GM12878 (cell line): ENCODE measurements around the gene FGF1. TPM values are rescaled to one million over a fixed set of nuclear protein-coding genes. Genes with fewer than 3 reads are reported as not detected.

ENCODE experiments used
- ATAC-seq: fragments of 200-7000 bp; cut with Tn5 transposase; 3 replicates; pipeline ENCODE4 v1.9.1; 2020; ENCODE audit warnings: mild to moderate bottlenecking, moderate library complexity
- BruUV-seq: library from RNA; stranded (reverse); fragments of 400-500 nt; replicated peaks from 2 replicates; lab custom pipeline; 2021; lab: Mats Ljungman, UMichigan
- CTCF ChIA-PET: fragments of 300-600 bp; sonication (Branson Sonifier 250); formaldehyde crosslinking; extraction: SDS; loops from one replicate; lab custom pipeline; 2021; ENCODE audit warnings: inconsistent platforms; lab: Yijun Ruan, JAX
- POLR2A ChIA-PET: fragments of 350-600 bp; formaldehyde crosslinking; extraction: SDS; loops from one replicate; lab custom pipeline; 2021; ENCODE audit warnings: inconsistent platforms; lab: Charles Lee
- RAD21 ChIA-PET: fragments of 300-600 bp; sonication (Branson Sonifier 250); formaldehyde crosslinking; loops from one replicate; lab custom pipeline; 2023; ENCODE audit warnings: antibody characterized with exemption; ENCODE audit not compliant: unreplicated experiment; lab: Charles Lee
- SMC1A ChIA-PET: fragments of 300-600 bp; sonication (Branson Sonifier 250); formaldehyde crosslinking; loops from one replicate; lab custom pipeline; 2023; ENCODE audit not compliant: unreplicated experiment, uncharacterized antibody; lab: Charles Lee
- DNase-seq: peaks from one replicate; pipeline ENCODE4 v3.0.0-alpha.2; 2011; ENCODE audit warnings: low read depth, low spot score
- FAIRE-seq: peaks from 3 replicates; lab custom pipeline; 2011; peaks lifted over from hg19 to GRCh38; lab: Jason Lieb, UNC
- H2AFZ ChIP-seq: 2 replicates; pipeline ENCODE4 v1.6.0; 2011; ENCODE audit warnings: low read depth, low read length, control low read depth; ENCODE audit not compliant: control insufficient read depth
- H3K27ac ChIP-seq: 2 replicates; pipeline ENCODE4 v1.5.1; 2011; ENCODE audit warnings: control low read depth; ENCODE audit not compliant: control insufficient read depth, insufficient read depth
- H3K27me3 ChIP-seq, 2 experiments: replicated peaks in 1 of 2; 2 replicates each; pipeline versions ENCODE4 v1.6.0 to v1.6.1; 2011; ENCODE audit warnings: low read length in 1 of 2; ENCODE audit not compliant: control insufficient read depth in 2 of 2, insufficient read depth in 2 of 2
- H3K36me3 ChIP-seq, 2 experiments: 2 replicates each; pipeline ENCODE4 v1.5.1; 2011; ENCODE audit warnings: low read length in 1 of 2; ENCODE audit not compliant: control insufficient read depth in 2 of 2, insufficient read depth in 2 of 2
- H3K4me1 ChIP-seq: 2 replicates; pipeline ENCODE4 v1.6.1; 2011; ENCODE audit warnings: mild to moderate bottlenecking, low read length, moderate library complexity, mixed read lengths; ENCODE audit not compliant: control insufficient read depth, insufficient read depth
- H3K4me2 ChIP-seq: 2 replicates; pipeline ENCODE4 v1.6.0; 2011; ENCODE audit warnings: control low read depth; ENCODE audit not compliant: control insufficient read depth, insufficient read depth
- H3K4me3 ChIP-seq: fragments of 200-600 bp; sonication (generic); 2 replicates; pipeline ENCODE4 v1.5.1; 2016
- H3K79me2 ChIP-seq: 2 replicates; pipeline ENCODE4 v1.6.0; 2011; ENCODE audit warnings: low read length; ENCODE audit not compliant: control insufficient read depth, insufficient read depth
- H3K9ac ChIP-seq: 2 replicates; pipeline ENCODE4 v1.8.0; 2011; ENCODE audit warnings: low read length, control low read depth, mixed read lengths; ENCODE audit not compliant: control insufficient read depth, insufficient read depth
- H3K9me3 ChIP-seq: replicated peaks from 3 replicates; pipeline ENCODE4 v1.5.1; 2011; ENCODE audit warnings: mild to moderate bottlenecking, low read length; ENCODE audit not compliant: control insufficient read depth, insufficient read depth
- H4K20me1 ChIP-seq: 2 replicates; pipeline ENCODE4 v1.6.0; 2011; ENCODE audit not compliant: control insufficient read depth, insufficient read depth
- BRCA1 ChIP-seq: IDR thresholded peaks from 2 replicates; pipeline ENCODE4 v1.6.1; 2011; ENCODE audit warnings: low read depth, low read length, improper control_type of control experiment
- CBX3 ChIP-seq: fragments of 200-600 bp; sonication (generic); IDR thresholded peaks from 2 replicates; pipeline ENCODE4 v1.6.1; 2016; ENCODE audit warnings: low read depth, borderline replicate concordance
- CEBPZ ChIP-seq: fragments of 150-350 bp; IDR thresholded peaks from 2 replicates; pipeline ENCODE4 v1.6.1; 2016; ENCODE audit warnings: low read depth, low read length
- EED ChIP-seq: sonication (generic); IDR thresholded peaks from 2 replicates; pipeline ENCODE4 v1.6.1; 2016; ENCODE audit warnings: antibody characterized with exemption, low read depth
- IKZF2 ChIP-seq, 2 experiments: fragments of 450-650 bp; IDR thresholded peaks; 2 replicates each; pipeline ENCODE4 v1.6.1; 2017; ENCODE audit warnings: mild to moderate bottlenecking in 2 of 2, moderate library complexity in 2 of 2
- LARP7 ChIP-seq: fragments of 450-650 bp; IDR thresholded peaks from 2 replicates; pipeline ENCODE4 v1.6.1; 2017; ENCODE audit warnings: mild to moderate bottlenecking
- NKRF ChIP-seq: fragments of 450-650 bp; conservative IDR thresholded peaks from 2 replicates; pipeline ENCODE4 v1.6.1; 2017; ENCODE audit warnings: mild to moderate bottlenecking, moderate library complexity
- POLR2AphosphoS2 ChIP-seq: IDR thresholded peaks from 2 replicates; pipeline ENCODE4 v1.6.1; 2011; ENCODE audit warnings: low read depth, mild to moderate bottlenecking, low read length, improper control_type of control experiment, moderate library complexity
- TCF3 ChIP-seq: IDR thresholded peaks from 2 replicates; pipeline ENCODE4 v1.6.1; 2012; ENCODE audit warnings: low read depth, mild to moderate bottlenecking, low read length, borderline replicate concordance; ENCODE audit not compliant: insufficient read depth
- TCF7 ChIP-seq: IDR thresholded peaks from 2 replicates; pipeline ENCODE4 v1.6.1; 2014; ENCODE audit warnings: antibody characterized with exemption, borderline replicate concordance
- WGBS: methylation state at CpG from one replicate; pipeline ENCODE4 v1.1.6; 2016; ENCODE audit warnings: low lambda C conversion rate; ENCODE audit not compliant: insufficient replicate concordance, insufficient coverage; ENCODE audit errors: missing lambda C conversion rate; 5-methylcytosine and 5-hydroxymethylcytosine counted together
- in situ Hi-C: fragments of 300-500 bp; cut with MboI; formaldehyde crosslinking; loops from 9 replicates; pipeline ENCODE4 v1.14.3; 2018; ENCODE audit warnings: mixed read lengths
- intact Hi-C: fragments of 100-400 bp; cut with micrococcal nuclease; formaldehyde crosslinking; loops from one replicate; pipeline ENCODE4 v1.14.2; 2022; ENCODE audit not compliant: unreplicated experiment
- polyA plus RNA-seq, 11 experiments: library from polyadenylated mRNA; depleted of rRNA in 4 of 11; unstranded in 6 of 11; stranded (reverse) in 5 of 11; fragments of >200 nt; fragmentation: Nextera tagmentation in 4 of 11; fragmentation: Illumina TruSeq in 1 of 11; extraction: Ambion mirVana in 4 of 11; extraction: Trizol in 1 of 11; gene quantifications; 1 replicate in 1 of 11; 2 replicates in 10 of 11; pipeline versions ENCODE4 v1.2.1 to v1.2.3, GENCODE V29; 2011 to 2016; ENCODE audit warnings: inconsistent platforms in 2 of 11, missing spikeins in 2 of 11, low read depth in 1 of 11
- total RNA-seq, 4 experiments: library from RNA; depleted of rRNA in 3 of 4; stranded (reverse); fragments of >200 nt in 3 of 4; fragmentation: Illumina TruSeq in 1 of 4; extraction: Trizol in 1 of 4; gene quantifications; 2 replicates each; pipeline versions ENCODE4 v1.2.1 to v1.2.3, GENCODE V29; 2013 to 2021
- TF ChIP-seq, protein P1 (sequence below): IDR thresholded peaks from 2 replicates; pipeline ENCODE4 v1.6.1; 2011; ENCODE audit warnings: low read depth, low read length, improper control_type of control experiment, borderline replicate concordance
- TF ChIP-seq, protein P2 (sequence below), 3 experiments: IDR thresholded peaks in 2 of 3; conservative IDR thresholded peaks in 1 of 3; 2 replicates each; pipeline ENCODE4 v1.5.1; 2011; ENCODE audit warnings: low read depth in 3 of 3, low read length in 3 of 3, mild to moderate bottlenecking in 3 of 3, control low read depth in 2 of 3, moderate library complexity in 2 of 3, inconsistent platforms in 1 of 3, mixed read lengths in 1 of 3; ENCODE audit not compliant: control insufficient read depth in 2 of 3, insufficient read depth in 1 of 3; ENCODE audit errors: extremely low read depth in 1 of 3

The FGF1 gene
- total and polyA plus RNA-seq, 10 of the 15 experiments (the other 5 are each of a cell fraction or from before 2014, with no cell fraction given): not detected

DNA sequence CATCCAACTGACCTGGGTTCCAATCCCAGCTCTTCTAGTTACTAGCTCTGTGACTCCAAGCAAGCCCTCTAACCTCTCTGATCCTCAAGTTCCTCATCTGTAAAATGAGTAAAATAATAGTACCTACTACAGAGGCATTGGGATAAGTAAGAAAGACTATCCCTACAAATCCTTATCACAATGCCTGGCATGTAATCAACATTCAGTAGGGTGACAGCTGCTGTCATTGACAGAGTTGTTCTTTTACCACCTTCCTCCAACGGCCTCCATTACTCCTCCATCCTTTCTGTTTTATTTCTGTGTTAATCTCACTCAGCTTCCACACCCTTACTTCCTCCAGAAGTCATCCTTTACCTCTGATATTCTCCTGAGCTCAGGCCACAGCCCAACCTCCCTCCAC is 40.4 kb downstream of the FGF1 start (continued):
- TF ChIP-seq NKRF: no peak
- no peak for TF ChIP-seq TCF7
- no peak for TF ChIP-seq CEBPZ

DNA sequence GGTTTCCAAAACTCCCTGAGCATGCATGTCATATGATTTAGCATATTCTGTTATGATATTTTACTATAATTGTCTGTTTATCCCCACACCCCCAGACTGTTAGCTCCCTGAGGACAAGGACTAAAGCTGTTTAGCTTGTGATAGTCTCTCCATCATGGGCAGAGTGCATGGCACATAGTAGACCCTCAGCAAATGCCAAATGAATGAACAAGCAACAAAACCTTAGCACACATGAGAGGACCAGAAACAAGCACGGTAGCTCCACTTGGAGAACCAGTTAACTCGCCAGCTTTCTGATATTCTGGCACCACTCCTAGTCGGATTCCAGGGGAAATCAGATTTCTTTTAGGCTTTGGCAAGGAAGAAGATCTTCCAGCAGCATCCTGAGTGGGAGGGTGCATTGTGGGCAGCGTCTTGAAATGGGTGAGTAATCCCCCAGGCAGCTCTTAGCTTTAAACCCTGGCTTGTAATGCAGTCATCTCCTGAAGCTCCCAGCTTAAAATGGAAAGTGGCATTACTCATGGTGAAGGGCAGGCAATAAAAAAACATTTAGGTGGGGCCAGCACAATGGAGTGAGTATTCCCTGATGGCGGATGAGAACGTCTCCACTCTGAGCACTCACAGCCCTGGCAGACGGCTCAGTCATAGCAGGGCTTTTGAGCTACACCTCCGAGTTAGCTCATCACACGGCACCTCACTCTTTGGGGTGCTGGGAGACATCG is 41.1 kb downstream of the FGF1 start:
- Histone ChIP-seq H3K79me2 (no peaks in the 10 kb centered on the region), H2AFZ (no peak overlapping the region), H3K4me2 (no peak overlapping the region), H3K36me3 (no peaks in the 10 kb centered on the region), H3K9ac (no peak overlapping the region), H3K4me1 (no peaks in the 10 kb centered on the region), H4K20me1 (no peaks in the 10 kb centered on the region), H3K27ac (no peak overlapping the region), H3K4me3 (no peak overlapping the region), H3K9me3 (no peaks in the 10 kb centered on the region), H3K27me3 (peaks cover 3 to 4% of the 10 kb centered on the region in 2 experiments; a peak in 3 of 4 replicates)
- 22% methylated on average over 10 of the region's 10 CpGs for WGBS
- POLR2A ChIA-PET: no interaction called here
- SMC1A ChIA-PET: interaction anchor here (0.9 kb wide), 1 partner anchor 11 kb away, joined by 3 read pairs; no protein-coding TSS in a partner anchor
- intact Hi-C loops: no loop called here
- BruUV-seq: no TSS peak
- CTCF ChIA-PET: interaction anchor here (1.0 to 2.6 kb wide), 2 partner anchors 10 to 68 kb away, joined by 3 to 20 read pairs; no protein-coding TSS in a partner anchor
- FAIRE-seq: no peak
- RAD21 ChIA-PET: no interaction called here
- in situ Hi-C loops: no loop called here
- DNase-seq: no peak
- no peak for ATAC-seq
- TF ChIP-seq BRCA1 (no peak), LARP7 (no peak), POLR2AphosphoS2 (no peak), EED (no peak), CBX3 (no peak), IKZF2 (IDR thresholded peaks at IDR 0.05) (no peak), TCF3 (no peak)
- TF ChIP-seq, protein P1, sequence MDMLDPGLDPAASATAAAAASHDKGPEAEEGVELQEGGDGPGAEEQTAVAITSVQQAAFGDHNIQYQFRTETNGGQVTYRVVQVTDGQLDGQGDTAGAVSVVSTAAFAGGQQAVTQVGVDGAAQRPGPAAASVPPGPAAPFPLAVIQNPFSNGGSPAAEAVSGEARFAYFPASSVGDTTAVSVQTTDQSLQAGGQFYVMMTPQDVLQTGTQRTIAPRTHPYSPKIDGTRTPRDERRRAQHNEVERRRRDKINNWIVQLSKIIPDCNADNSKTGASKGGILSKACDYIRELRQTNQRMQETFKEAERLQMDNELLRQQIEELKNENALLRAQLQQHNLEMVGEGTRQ: no peak
- TF ChIP-seq, protein P2, sequence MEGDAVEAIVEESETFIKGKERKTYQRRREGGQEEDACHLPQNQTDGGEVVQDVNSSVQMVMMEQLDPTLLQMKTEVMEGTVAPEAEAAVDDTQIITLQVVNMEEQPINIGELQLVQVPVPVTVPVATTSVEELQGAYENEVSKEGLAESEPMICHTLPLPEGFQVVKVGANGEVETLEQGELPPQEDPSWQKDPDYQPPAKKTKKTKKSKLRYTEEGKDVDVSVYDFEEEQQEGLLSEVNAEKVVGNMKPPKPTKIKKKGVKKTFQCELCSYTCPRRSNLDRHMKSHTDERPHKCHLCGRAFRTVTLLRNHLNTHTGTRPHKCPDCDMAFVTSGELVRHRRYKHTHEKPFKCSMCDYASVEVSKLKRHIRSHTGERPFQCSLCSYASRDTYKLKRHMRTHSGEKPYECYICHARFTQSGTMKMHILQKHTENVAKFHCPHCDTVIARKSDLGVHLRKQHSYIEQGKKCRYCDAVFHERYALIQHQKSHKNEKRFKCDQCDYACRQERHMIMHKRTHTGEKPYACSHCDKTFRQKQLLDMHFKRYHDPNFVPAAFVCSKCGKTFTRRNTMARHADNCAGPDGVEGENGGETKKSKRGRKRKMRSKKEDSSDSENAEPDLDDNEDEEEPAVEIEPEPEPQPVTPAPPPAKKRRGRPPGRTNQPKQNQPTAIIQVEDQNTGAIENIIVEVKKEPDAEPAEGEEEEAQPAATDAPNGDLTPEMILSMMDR (IDR thresholded peaks at IDR 0.05 in 2 of 3, conservative IDR thresholded peaks at IDR 0.05 in 1 of 3; ENCODE audit: control insufficient read depth in 2 of 3, extremely low read depth in 1 of 3, insufficient read depth in 1 of 3, low read depth in 3 of 3, low read length in 3 of 3): no peak
